HepG2 (cell line): ENCODE results near the gene PCYT2. TPM values are rescaled to one million over a fixed set of nuclear protein-coding genes. Genes with fewer than 3 reads are reported as not detected.

Experiments used
- ATF4 ChIP-seq, 2 experiments: fragments of 450-650 bp in 1 of 2; sonication (generic) in 1 of 2; formaldehyde crosslinking; IDR thresholded peaks; 2 replicates each; pipeline versions ENCODE4 v1.5.0 to v1.8.0; 2020 to 2022; ENCODE audit warnings: mild to moderate bottlenecking in 1 of 2, missing genetic modification reagents in 1 of 2
- ATF5 ChIP-seq: sonication (generic); formaldehyde crosslinking; IDR thresholded peaks from 2 replicates; pipeline ENCODE4 v1.4.0; 2020; ENCODE audit warnings: mild to moderate bottlenecking, low read depth, missing genetic modification reagents
- CHCHD3 ChIP-seq: sonication (generic); formaldehyde crosslinking; IDR thresholded peaks from 2 replicates; pipeline ENCODE4 v1.8.0; 2022; ENCODE audit warnings: mild to moderate bottlenecking, missing genetic modification reagents, moderate library complexity
- E2F2 ChIP-seq: sonication (generic); formaldehyde crosslinking; IDR thresholded peaks from 2 replicates; pipeline ENCODE4 v1.4.0; 2020; ENCODE audit warnings: missing genetic modification reagents, borderline replicate concordance
- HIC2 ChIP-seq: sonication (generic); formaldehyde crosslinking; IDR thresholded peaks from 2 replicates; pipeline ENCODE4 v1.9.0; 2022; ENCODE audit warnings: low read depth, missing genetic modification reagents
- JUN ChIP-seq: sonication (generic); formaldehyde crosslinking; IDR thresholded peaks from 2 replicates; pipeline ENCODE4 v1.4.0; 2020; ENCODE audit warnings: mild to moderate bottlenecking, missing genetic modification reagents
- KLF15 ChIP-seq: sonication (generic); formaldehyde crosslinking; IDR thresholded peaks from 2 replicates; pipeline ENCODE4 v1.8.1; 2023; ENCODE audit warnings: borderline replicate concordance, mild to moderate bottlenecking, inconsistent platforms, missing genetic modification reagents, mixed read lengths
- KMT2B ChIP-seq: IDR thresholded peaks from 2 replicates; pipeline ENCODE4 v1.6.1; 2016; ENCODE audit warnings: missing genetic modification reagents, missing compliant biosample characterization
- MBD4 ChIP-seq: IDR thresholded peaks from 2 replicates; pipeline ENCODE4 v1.6.1; 2012; ENCODE audit warnings: low read length, inconsistent platforms, borderline replicate concordance
- MED1 ChIP-seq: sonication (generic); formaldehyde crosslinking; IDR thresholded peaks from 2 replicates; pipeline ENCODE4 v1.4.0; 2020; ENCODE audit warnings: missing genetic modification reagents
- MIER3 ChIP-seq: IDR thresholded peaks from 2 replicates; pipeline ENCODE4 v1.6.1; 2016; ENCODE audit warnings: missing compliant biosample characterization, borderline replicate concordance
- NFKB2 ChIP-seq: sonication (generic); formaldehyde crosslinking; IDR thresholded peaks from 2 replicates; pipeline ENCODE4 v1.4.0; 2020; ENCODE audit warnings: missing genetic modification reagents, borderline replicate concordance
- SMAD3 ChIP-seq: sonication (generic); formaldehyde crosslinking; IDR thresholded peaks from 2 replicates; pipeline ENCODE4 v1.4.0; 2020; ENCODE audit warnings: missing genetic modification reagents
- TP53 ChIP-seq: sonication (generic); formaldehyde crosslinking; conservative IDR thresholded peaks from 2 replicates; pipeline ENCODE4 v1.4.0; 2020; ENCODE audit warnings: missing genetic modification reagents
- XRCC5 ChIP-seq: fragments of 200-400 bp; formaldehyde crosslinking; optimal IDR thresholded peaks from 2 replicates; pipeline ENCODE3; 2017; ENCODE audit warnings: mild to moderate bottlenecking, low read length
- ZBTB20 ChIP-seq: sonication (generic); formaldehyde crosslinking; IDR thresholded peaks from 2 replicates; pipeline ENCODE4 v1.8.1; 2023; ENCODE audit warnings: missing genetic modification reagents, low read depth, mild to moderate bottlenecking, borderline replicate concordance
- ZNF138 ChIP-seq: sonication (generic); formaldehyde crosslinking; IDR thresholded peaks from 2 replicates; pipeline ENCODE4 v1.5.0; 2020; ENCODE audit warnings: mild to moderate bottlenecking, low read depth, missing genetic modification reagents
- ZNF326 ChIP-seq: sonication (generic); formaldehyde crosslinking; IDR thresholded peaks from 2 replicates; pipeline ENCODE4 v1.4.0; 2020; ENCODE audit warnings: missing genetic modification reagents, borderline replicate concordance
- ZNF382 ChIP-seq: sonication (generic); formaldehyde crosslinking; IDR thresholded peaks from 2 replicates; pipeline ENCODE4 v1.5.0; 2020; ENCODE audit warnings: missing genetic modification reagents, mild to moderate bottlenecking, borderline replicate concordance
- ZNF747 ChIP-seq: sonication (generic); formaldehyde crosslinking; IDR thresholded peaks from 2 replicates; pipeline ENCODE4 v1.8.1; 2023; ENCODE audit warnings: missing genetic modification reagents, mild to moderate bottlenecking, borderline replicate concordance
- ZNF773 ChIP-seq: sonication (generic); formaldehyde crosslinking; IDR thresholded peaks from 2 replicates; pipeline ENCODE4 v1.4.0; 2020; ENCODE audit warnings: missing genetic modification reagents, borderline replicate concordance
- ZNF800 ChIP-seq: sonication (generic); formaldehyde crosslinking; IDR thresholded peaks from 2 replicates; pipeline ENCODE4 v1.4.0; 2020; ENCODE audit warnings: missing genetic modification reagents
- ZNF878 ChIP-seq: sonication (generic); formaldehyde crosslinking; IDR thresholded peaks from 2 replicates; pipeline ENCODE4 v1.8.1; 2023; ENCODE audit warnings: mild to moderate bottlenecking, missing genetic modification reagents, moderate library complexity
- polyA plus RNA-seq, 8 experiments: library from polyadenylated mRNA; depleted of rRNA in 3 of 8; stranded (reverse) in 7 of 8; unstranded in 1 of 8; fragments of >200 nt; fragmentation: Illumina TruSeq in 4 of 8; extraction: Trizol in 4 of 8; gene quantifications; 2 replicates each; pipeline versions ENCODE4 v1.2.1 to v1.2.3, GENCODE V29; 2011 to 2016; ENCODE audit warnings: low read depth in 4 of 8, missing spikeins in 1 of 8, mixed read lengths in 1 of 8; ENCODE audit not compliant: insufficient read depth in 1 of 8
- total RNA-seq, 5 experiments: library from RNA; depleted of rRNA; stranded (reverse); fragments of >200 nt; fragmentation: Illumina TruSeq; extraction: Trizol; gene quantifications; 2 replicates each; pipeline ENCODE4 v1.2.3, GENCODE V29; 2016; ENCODE audit warnings: low read depth in 1 of 5

Gene PCYT2
- total and polyA plus RNA-seq, 2 of the 13 experiments (the other 11 are each of a cell fraction or from before 2014, with no cell fraction given) = 147 to 297 TPM

GRCh38 chr17:81867991-81868673, 43.1 kb downstream of the PCYT2 start (continued):
- TF ChIP-seq KLF15 (CRISPR knock-in tag) = no peak
- no peak for TF ChIP-seq ZNF773 (CRISPR knock-in tag)
- no peak for TF ChIP-seq ZBTB20
- TF ChIP-seq MIER3 (CRISPR knock-in tag) = no peak; the same call in 1 of the 2 replicates
- no peak for TF ChIP-seq ZNF138 (CRISPR knock-in tag)
- peak in 1 of 2 experiments; percentile 23; a peak in 1 of 4 replicates for TF ChIP-seq ATF4 (CRISPR knock-in tag; IDR thresholded peaks at IDR 0.05)
- no peak for TF ChIP-seq ZNF800
- TF ChIP-seq HIC2 (CRISPR knock-in tag) = no peak
- TF ChIP-seq TP53 = no peak
- TF ChIP-seq E2F2 = peak; percentile 65; the same call in 1 of the 2 replicates
- TF ChIP-seq JUN (CRISPR knock-in tag) = no peak
- TF ChIP-seq KMT2B = no peak; the same call in 1 of the 2 replicates
- TF ChIP-seq MED1 (CRISPR knock-in tag) = 0 out of 2 replicates have a peak, but pooled peaks have one; percentile 16
- TF ChIP-seq NFKB2 (CRISPR knock-in tag) = no peak; the same call in 1 of the 2 replicates
- TF ChIP-seq MBD4 = no peak
- TF ChIP-seq ZNF747 = peak; percentile 44; the same call in 1 of the 2 replicates
- TF ChIP-seq ZNF382 = no peak
- TF ChIP-seq XRCC5 = no peak
- 0 out of 2 replicates have a peak, but pooled peaks have one; percentile 25 for TF ChIP-seq ATF5 (CRISPR knock-in tag)
- peak; percentile 42; the same call in 1 of the 2 replicates for TF ChIP-seq CHCHD3 (CRISPR knock-in tag)
- TF ChIP-seq ZNF878 = no peak; the same call in 1 of the 2 replicates
- TF ChIP-seq SMAD3 (CRISPR knock-in tag) = no peak
- peak; percentile 91; the same call in 1 of the 2 replicates for TF ChIP-seq ZNF326 (CRISPR knock-in tag)
